ENCODE data around the gene EXT2. TPM values are rescaled to one million over a fixed set of nuclear protein-coding genes. Genes with fewer than 3 reads are reported as not detected.

The EXT2 gene
- total RNA-seq, 1 experiment from 2014 or later, result 42.9 TPM

DNA sequence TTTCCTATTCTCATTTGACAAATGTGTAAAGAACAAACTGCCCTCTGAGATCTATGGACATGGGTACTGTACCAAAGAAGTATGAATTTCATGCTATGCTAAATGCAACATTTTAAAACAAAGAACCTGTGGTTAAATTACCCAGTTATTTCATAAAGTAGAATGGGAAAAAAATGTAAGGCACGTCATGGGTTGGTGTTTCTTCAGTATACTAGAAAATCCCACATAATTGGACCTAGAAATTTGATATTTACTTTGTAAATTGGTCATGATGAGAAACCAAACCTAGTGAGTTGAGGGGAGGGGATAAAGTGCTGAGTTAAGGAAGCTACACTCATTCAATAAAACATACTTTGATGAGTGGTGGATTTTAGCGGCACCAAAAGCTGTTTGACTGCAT, 110.4 kb downstream of the EXT2 start:
- DNase-seq, result no peak
- Mint-ChIP-seq H3K4me1 (peaks cover 4 to 21% of the 10 kb centered on the region in 2 experiments), H3K27ac (no peak overlapping the region), H3K27me3 (ENCODE audit: low read depth) (no peaks in the 10 kb centered on the region), H3K4me3 (no peak overlapping the region), H3K9me3 (no peaks in the 10 kb centered on the region), H3K36me3 (ENCODE audit: insufficient read depth in 1 of 3, low read depth in 3 of 3) (peaks cover 0 to 6% (median 0%) of the 10 kb centered on the region in 3 experiments; a peak in 2 of 7 replicates)
- no CpG with 5 or more reads among the region's 2 CpGs for whole genome bisulfite sequencing (ENCODE audit: extremely low coverage, insufficient read length, low lambda C conversion rate)
- no peak overlapping the region for H2AFZ ChIP-seq (ENCODE audit: low read length)
- no peak overlapping the region for H3K56ac ChIP-seq (ENCODE audit: insufficient read length, low read depth, low read length)
- no peak overlapping the region for H3K4me2 ChIP-seq (ENCODE audit: insufficient read depth, insufficient read length, low read length)
- no peak overlapping the region for H2AK5ac ChIP-seq (ENCODE audit: insufficient read length, low read length)
- H3K4me1 ChIP-seq (ENCODE audit: insufficient read depth, low read length), result no peaks in the 10 kb centered on the region; the same call in 1 of the 2 replicates
- H2BK15ac ChIP-seq (ENCODE audit: low read depth, low read length), result no peak overlapping the region
- H3K9ac ChIP-seq (ENCODE audit: extremely low read depth, insufficient read length, low read length), result no peak overlapping the region
- no peak overlapping the region for H3T11ph ChIP-seq (ENCODE audit: low read length)
- no peak overlapping the region for H3K18ac ChIP-seq (ENCODE audit: insufficient read length, low read depth, low read length)
- H2BK12ac ChIP-seq (ENCODE audit: insufficient read length, low read depth, low read length), result no peak overlapping the region
- no peaks in the 10 kb centered on the region for H3K9me3 ChIP-seq (ENCODE audit: control insufficient read depth, low read depth, low read length)
- no peaks in the 10 kb centered on the region for H3K27me3 ChIP-seq (ENCODE audit: insufficient read depth, low read length)
- H3K79me1 ChIP-seq (ENCODE audit: insufficient read depth, low read depth, low read length, poor library complexity, severe bottlenecking), result no peaks in the 10 kb centered on the region
- no peaks in the 10 kb centered on the region for H3K23me2 ChIP-seq (ENCODE audit: insufficient read length, low read depth, low read length, poor library complexity, severe bottlenecking)
- H2BK120ac ChIP-seq (ENCODE audit: low read depth, low read length, poor library complexity, severe bottlenecking), result no peak overlapping the region
- no peak overlapping the region for H4K8ac ChIP-seq (replicated peaks; ENCODE audit: insufficient read length, low read depth, low read length)
- TF ChIP-seq, protein P1, sequence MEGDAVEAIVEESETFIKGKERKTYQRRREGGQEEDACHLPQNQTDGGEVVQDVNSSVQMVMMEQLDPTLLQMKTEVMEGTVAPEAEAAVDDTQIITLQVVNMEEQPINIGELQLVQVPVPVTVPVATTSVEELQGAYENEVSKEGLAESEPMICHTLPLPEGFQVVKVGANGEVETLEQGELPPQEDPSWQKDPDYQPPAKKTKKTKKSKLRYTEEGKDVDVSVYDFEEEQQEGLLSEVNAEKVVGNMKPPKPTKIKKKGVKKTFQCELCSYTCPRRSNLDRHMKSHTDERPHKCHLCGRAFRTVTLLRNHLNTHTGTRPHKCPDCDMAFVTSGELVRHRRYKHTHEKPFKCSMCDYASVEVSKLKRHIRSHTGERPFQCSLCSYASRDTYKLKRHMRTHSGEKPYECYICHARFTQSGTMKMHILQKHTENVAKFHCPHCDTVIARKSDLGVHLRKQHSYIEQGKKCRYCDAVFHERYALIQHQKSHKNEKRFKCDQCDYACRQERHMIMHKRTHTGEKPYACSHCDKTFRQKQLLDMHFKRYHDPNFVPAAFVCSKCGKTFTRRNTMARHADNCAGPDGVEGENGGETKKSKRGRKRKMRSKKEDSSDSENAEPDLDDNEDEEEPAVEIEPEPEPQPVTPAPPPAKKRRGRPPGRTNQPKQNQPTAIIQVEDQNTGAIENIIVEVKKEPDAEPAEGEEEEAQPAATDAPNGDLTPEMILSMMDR (conservative IDR thresholded peaks at IDR 0.05), result no peak
- no peaks in the 10 kb centered on the region for H3K79me2 ChIP-seq (ENCODE audit: insufficient read depth, low read length)
- H3K14ac ChIP-seq (ENCODE audit: insufficient read depth, low read length), result no peak overlapping the region
- H4K5ac ChIP-seq (ENCODE audit: insufficient read length, low read depth, low read length), result no peak overlapping the region
- no peak overlapping the region for H3K27ac ChIP-seq (ENCODE audit: insufficient read length, low read depth, low read length)
- no peak overlapping the region for H4K91ac ChIP-seq (ENCODE audit: insufficient read length, low read depth, low read length)
- H2BK20ac ChIP-seq (ENCODE audit: low read depth, low read length, poor library complexity, severe bottlenecking), result no peak overlapping the region
- H3K23ac ChIP-seq (ENCODE audit: insufficient read length, low read depth, low read length), result no peak overlapping the region
- H4K20me1 ChIP-seq (ENCODE audit: control insufficient read depth, insufficient read depth, insufficient read length), result no peaks in the 10 kb centered on the region
- H3K4ac ChIP-seq (ENCODE audit: low read depth, low read length), result no peak overlapping the region
- no peak overlapping the region for H2BK5ac ChIP-seq (ENCODE audit: insufficient read length, low read length)
